ENCODE data around the gene HMGA1.

The HMGA1 gene

GRCh38 chr6:34225551-34225950 lies 11.1 kb upstream of the HMGA1 start:
- DNase-seq, result no peak

GRCh38 chr6:34226066-34226465 lies 10.6 kb upstream of the HMGA1 start:
- no peak for DNase-seq

GRCh38 chr6:34226731-34227586 lies 9.7 kb upstream of the HMGA1 start:
- no peak for DNase-seq

- no peak for DNase-seq
These were observed 8.8 kb upstream of the HMGA1 start for GRCh38 chr6:34227761-34228421.

- no peak for DNase-seq
These were observed 6.8 kb upstream of the HMGA1 start for GRCh38 chr6:34229877-34230276.

- DNase-seq, result no peak
These were observed 5.9 kb upstream of the HMGA1 start for GRCh38 chr6:34230653-34231371.

- DNase-seq, result no peak
These were observed 4.9 kb upstream of the HMGA1 start for GRCh38 chr6:34231566-34232336.

GRCh38 chr6:34232901-34233300 lies 3.8 kb upstream of the HMGA1 start:
- DNase-seq, result no peak

GRCh38 chr6:34233867-34234266 lies 2.8 kb upstream of the HMGA1 start:
- DNase-seq, result no peak

GRCh38 chr6:34234667-34235306 lies 1.9 kb upstream of the HMGA1 start:
- peak; percentile 84 for DNase-seq

GRCh38 chr6:34235307-34236130 lies 1.2 kb upstream of the HMGA1 start:
- DNase-seq, result peak; percentile 90

- DNase-seq, result peak; percentile 79
These were observed 586 bp upstream of the HMGA1 start for GRCh38 chr6:34236131-34236442.

GRCh38 chr6:34237316-34237721 lies 646 bp downstream of the HMGA1 start:
- DNase-seq, result peak; percentile 64

- DNase-seq, result peak; percentile 77
These were observed 1.3 kb downstream of the HMGA1 start for GRCh38 chr6:34237722-34238584.

- DNase-seq, result peak; percentile 57
These were observed 2.2 kb downstream of the HMGA1 start for GRCh38 chr6:34238585-34239499.

- DNase-seq, result no peak
These were observed 2.8 kb downstream of the HMGA1 start for GRCh38 chr6:34239500-34239825.

- no peak for DNase-seq
These were observed 3.2 kb downstream of the HMGA1 start for GRCh38 chr6:34239893-34240292.

GRCh38 chr6:34240329-34241248 lies 3.9 kb downstream of the HMGA1 start:
- no peak for DNase-seq
